Neural progenitor cell (in vitro differentiated cells): ENCODE results near the gene AKAP6.

ENCODE experiments used
- CTCF ChIP-seq: fragments of 200-600 bp; sonication (generic); IDR thresholded peaks from 2 replicates; pipeline ENCODE4 v1.5.1; 2017; ENCODE audit warnings: antibody characterized with exemption, mild to moderate bottlenecking
- EZH2 ChIP-seq: fragments of 200-600 bp; sonication (generic); IDR thresholded peaks from 2 replicates; pipeline ENCODE4 v1.6.1; 2017; ENCODE audit warnings: antibody characterized with exemption, mild to moderate bottlenecking, moderate library complexity

DNA sequence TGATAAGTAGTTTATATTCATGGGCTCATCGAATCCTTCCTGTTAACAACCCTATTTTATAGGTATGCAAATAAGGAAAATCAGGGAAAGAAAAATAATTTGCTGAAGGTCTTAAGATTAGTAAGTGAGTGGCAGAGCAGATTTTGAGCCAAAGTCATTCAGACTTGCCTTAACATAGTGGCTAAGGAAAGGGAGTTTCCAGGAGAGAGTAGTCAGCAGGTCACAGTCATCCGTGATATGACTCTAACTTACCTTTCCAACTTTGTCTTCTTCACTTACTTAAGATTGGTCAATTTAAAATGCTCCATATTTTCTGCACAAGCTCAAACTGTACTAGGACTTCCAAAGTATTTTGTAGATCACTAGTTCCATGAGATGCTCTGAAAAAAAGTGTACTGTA lies 46.6 kb downstream of the AKAP6 start:
- TF ChIP-seq CTCF = no peak
- TF ChIP-seq EZH2 = no peak
